H1 (cell line): ENCODE results near the gene COL27A1. TPM values are rescaled to one million over a fixed set of nuclear protein-coding genes. Genes with fewer than 3 reads are reported as not detected.

Experiments
- CTCF ChIA-PET: fragments of 300-600 bp; sonication (Branson Sonifier 250); formaldehyde crosslinking; loops from one replicate; lab custom pipeline; 2021; ENCODE audit not compliant: partially characterized antibody; lab: Charles Lee
- POLR2A ChIA-PET: fragments of 300-600 bp; sonication (Branson Sonifier 250); formaldehyde crosslinking; loops from one replicate; lab custom pipeline; 2021; ENCODE audit warnings: inconsistent platforms; ENCODE audit not compliant: partially characterized antibody; lab: Charles Lee
- DNase-seq, 2 experiments: peaks; one replicate each; pipeline versions ENCODE4 v3.0.0 to v3.0.0-alpha.2; 2010 to 2022; ENCODE audit warnings: low spot score in 2 of 2, low read depth in 1 of 2, mixed read lengths in 1 of 2
- FAIRE-seq: peaks from 2 replicates; lab custom pipeline; 2011; peaks lifted over from hg19 to GRCh38; lab: Jason Lieb, UNC
- H2AFZ ChIP-seq: 2 replicates; pipeline ENCODE4 v1.8.1; 2012; ENCODE audit warnings: low read length, inconsistent platforms
- H2AK5ac ChIP-seq: 2 replicates; pipeline ENCODE4 v1.6.1; 2013; ENCODE audit warnings: low read depth, low read length
- H2BK120ac ChIP-seq: replicated peaks from 2 replicates; pipeline ENCODE3; 2013; ENCODE audit warnings: low read depth, low read length, inconsistent platforms
- H2BK12ac ChIP-seq: 2 replicates; pipeline ENCODE4 v1.6.1; 2013; ENCODE audit warnings: low read depth, low read length
- H2BK15ac ChIP-seq: 2 replicates; pipeline ENCODE4 v1.6.1; 2013; ENCODE audit warnings: low read length
- H2BK20ac ChIP-seq: 2 replicates; pipeline ENCODE4 v1.6.1; 2013; ENCODE audit warnings: low read length
- H2BK5ac ChIP-seq: 2 replicates; pipeline ENCODE4 v1.6.1; 2013; ENCODE audit warnings: low read depth, low read length
- H3K14ac ChIP-seq: 2 replicates; pipeline ENCODE4 v1.6.1; 2013; ENCODE audit warnings: inconsistent platforms; ENCODE audit not compliant: insufficient read length
- H3K18ac ChIP-seq: 2 replicates; pipeline ENCODE4 v1.6.1; 2013; ENCODE audit warnings: low read length; ENCODE audit errors: extremely low read depth
- H3K23ac ChIP-seq: 2 replicates; pipeline ENCODE4 v1.6.1; 2013; ENCODE audit warnings: inconsistent platforms; ENCODE audit not compliant: insufficient read length
- H3K23me2 ChIP-seq: 2 replicates; pipeline ENCODE4 v1.6.1; 2013; ENCODE audit warnings: low read depth, low read length
- H3K27ac ChIP-seq: 2 replicates; pipeline ENCODE4 v1.6.1; 2011; ENCODE audit warnings: low read depth, low read length, inconsistent platforms
- H3K27me3 ChIP-seq, 4 experiments: replicated peaks in 1 of 4; 1 replicate in 1 of 4; 2 replicates in 3 of 4; pipeline versions ENCODE4 v1.6.1 to v1.8.1; 2011 to 2013; ENCODE audit warnings: low read length in 3 of 4, mild to moderate bottlenecking in 3 of 4, inconsistent platforms in 2 of 4, mixed read lengths in 2 of 4, moderate library complexity in 1 of 4; ENCODE audit not compliant: control insufficient read depth in 3 of 4, insufficient read depth in 3 of 4; ENCODE audit errors: extremely low read depth in 1 of 4
- H3K36me3 ChIP-seq, 4 experiments: 2 replicates each; pipeline versions ENCODE4 v1.6.1 to v1.8.1; 2011 to 2013; ENCODE audit warnings: mild to moderate bottlenecking in 4 of 4, low read length in 3 of 4, moderate library complexity in 2 of 4, control low read depth in 1 of 4, inconsistent platforms in 1 of 4; ENCODE audit not compliant: insufficient read depth in 4 of 4, control insufficient read depth in 2 of 4
- H3K4ac ChIP-seq: replicated peaks from 2 replicates; pipeline ENCODE3; 2013; ENCODE audit warnings: low read length, low read depth, mixed read lengths, inconsistent platforms; ENCODE audit not compliant: insufficient read length
- H3K4me1 ChIP-seq, 4 experiments: replicated peaks in 1 of 4; 1 replicate in 1 of 4; 2 replicates in 3 of 4; pipeline versions ENCODE4 v1.6.1 to v1.8.1; 2011 to 2013; ENCODE audit warnings: low read length in 3 of 4, inconsistent platforms in 2 of 4, mixed read lengths in 1 of 4; ENCODE audit not compliant: insufficient read depth in 4 of 4, control insufficient read depth in 3 of 4
- H3K4me2 ChIP-seq, 2 experiments: 2 replicates each; pipeline versions ENCODE4 v1.6.1 to v1.8.1; 2011 to 2013; ENCODE audit warnings: low read depth in 2 of 2, low read length in 2 of 2, control low read depth in 1 of 2, inconsistent platforms in 1 of 2, mild to moderate bottlenecking in 1 of 2; ENCODE audit not compliant: insufficient read depth in 1 of 2
- H3K4me3 ChIP-seq, 4 experiments: fragments of 200-600, 300-600 bp in 1 of 4; sonication (generic), shearing (Covaris generic), sonication (Bioruptor Twin) in 1 of 4; 2 replicates each; pipeline versions ENCODE4 v1.5.1 to v1.8.1; 2011 to 2016; ENCODE audit warnings: low read length in 4 of 4, low read depth in 3 of 4, control low read depth in 2 of 4, inconsistent platforms in 2 of 4, mild to moderate bottlenecking in 2 of 4, mixed read lengths in 1 of 4, moderate library complexity in 1 of 4; ENCODE audit not compliant: insufficient read depth in 2 of 4; ENCODE audit errors: extremely low read depth in 1 of 4
- H3K56ac ChIP-seq: replicated peaks from 2 replicates; pipeline ENCODE3; 2013; ENCODE audit warnings: low read depth, mild to moderate bottlenecking, mixed read lengths, low read length, inconsistent platforms; ENCODE audit not compliant: insufficient read length
- H3K79me1 ChIP-seq: 2 replicates; pipeline ENCODE4 v1.6.1; 2013; ENCODE audit warnings: low read depth, low read length, control low read depth
- H3K79me2 ChIP-seq, 2 experiments: 2 replicates each; pipeline versions ENCODE4 v1.6.1 to v1.8.1; 2012 to 2013; ENCODE audit warnings: low read length in 2 of 2, mild to moderate bottlenecking in 2 of 2, inconsistent platforms in 1 of 2; ENCODE audit not compliant: insufficient read depth in 2 of 2, control insufficient read depth in 1 of 2
- H3K9ac ChIP-seq, 4 experiments: replicated peaks in 1 of 4; 1 replicate in 1 of 4; 2 replicates in 3 of 4; pipeline versions ENCODE4 v1.6.1 to v1.8.1; 2011 to 2013; ENCODE audit warnings: low read depth in 3 of 4, low read length in 3 of 4, control low read depth in 2 of 4, mild to moderate bottlenecking in 2 of 4, moderate library complexity in 2 of 4, inconsistent platforms in 1 of 4; ENCODE audit errors: extremely low read depth in 1 of 4
- H3K9me3 ChIP-seq, 2 experiments: 2 replicates each; pipeline versions ENCODE4 v1.6.1 to v1.8.1; 2012 to 2013; ENCODE audit warnings: mild to moderate bottlenecking in 2 of 2, moderate library complexity in 2 of 2, control low read depth in 1 of 2, inconsistent platforms in 1 of 2, low read depth in 1 of 2, low read length in 1 of 2, mixed read lengths in 1 of 2; ENCODE audit not compliant: insufficient read depth in 2 of 2
- H4K20me1 ChIP-seq, 2 experiments: replicated peaks in 1 of 2; 2 replicates each; pipeline versions ENCODE3 to v1.8.1; 2011 to 2013; ENCODE audit warnings: inconsistent platforms in 2 of 2, low read length in 2 of 2, mild to moderate bottlenecking in 1 of 2; ENCODE audit not compliant: insufficient read depth in 2 of 2, control insufficient read depth in 1 of 2
- H4K5ac ChIP-seq: 2 replicates; pipeline ENCODE4 v1.6.1; 2013; ENCODE audit warnings: low read length, low read depth, mixed read lengths, inconsistent platforms; ENCODE audit not compliant: insufficient read length
- H4K8ac ChIP-seq: 2 replicates; pipeline ENCODE4 v1.8.0; 2013; ENCODE audit warnings: mild to moderate bottlenecking, moderate library complexity, low read length, inconsistent platforms; ENCODE audit not compliant: insufficient read depth; ENCODE audit errors: extremely low read depth
- H4K91ac ChIP-seq: replicated peaks from 2 replicates; pipeline ENCODE3; 2013; ENCODE audit warnings: low read length, mixed read lengths, inconsistent platforms; ENCODE audit not compliant: insufficient read length
- ATF2 ChIP-seq: IDR thresholded peaks from 2 replicates; pipeline ENCODE4 v1.6.1; 2012; ENCODE audit warnings: low read length, inconsistent platforms
- CBX8 ChIP-seq: fragments of 300-800, 300-1000 bp; sonication (generic); IDR thresholded peaks from 2 replicates; pipeline ENCODE4 v1.7.1; 2016; ENCODE audit warnings: low read depth, low read length, borderline replicate concordance
- CHD1 ChIP-seq: IDR thresholded peaks from 2 replicates; pipeline ENCODE4 v1.6.1; 2012; ENCODE audit warnings: low read depth, low read length, improper control_type of control experiment
- GABPA ChIP-seq: IDR thresholded peaks from 2 replicates; pipeline ENCODE4 v1.6.1; 2011; ENCODE audit warnings: mild to moderate bottlenecking, low read length, moderate library complexity, borderline replicate concordance; ENCODE audit not compliant: insufficient read depth
- JUND ChIP-seq: IDR thresholded peaks from 2 replicates; pipeline ENCODE4 v1.6.1; 2011; ENCODE audit warnings: mild to moderate bottlenecking, improper control_type of control experiment, low read length
- SP4 ChIP-seq: IDR thresholded peaks from 2 replicates; pipeline ENCODE4 v1.6.1; 2012; ENCODE audit warnings: low read length, inconsistent platforms
- TEAD4 ChIP-seq: IDR thresholded peaks from 2 replicates; pipeline ENCODE4 v1.6.1; 2012; ENCODE audit warnings: low read depth, low read length, inconsistent platforms, mixed read lengths
- ZNF274 ChIP-seq: IDR thresholded peaks from 2 replicates; pipeline ENCODE4 v1.7.0; 2012; ENCODE audit warnings: low read length, borderline replicate concordance; ENCODE audit errors: extremely low read depth
- WGBS, 2 experiments: shearing (Covaris generic) in 1 of 2; methylation state at CpG; one replicate each; pipeline versions ENCODE4 v1.1.6 to v1.1.7; 2013 to 2015; ENCODE audit warnings: low lambda C conversion rate in 2 of 2, mixed read lengths in 2 of 2, inconsistent platforms in 1 of 2, low coverage in 1 of 2, missing lambda C conversion rate in 1 of 2; ENCODE audit not compliant: insufficient replicate concordance in 2 of 2, insufficient coverage in 1 of 2, insufficient read length in 1 of 2; ENCODE audit errors: extremely low coverage in 1 of 2, missing lambda C conversion rate in 1 of 2; 5-methylcytosine and 5-hydroxymethylcytosine counted together
- polyA plus RNA-seq, 7 experiments: library from polyadenylated mRNA; depleted of rRNA in 3 of 7; stranded (reverse) in 5 of 7; unstranded in 2 of 7; fragments of >200 nt in 5 of 7; fragments of 200-250 nt in 2 of 7; gene quantifications; 1 replicate in 5 of 7; 2 replicates in 1 of 7; 4 replicates in 1 of 7; pipeline versions ENCODE4 v1.2.1 to v1.2.3, GENCODE V29; 2011 to 2013; ENCODE audit warnings: missing spikeins in 2 of 7, mixed read lengths in 2 of 7
- total RNA-seq: library from RNA; stranded (reverse); fragmentation: NEBNext Ultra II Directional; extraction: Animal tissue kit (Norgen Biotek cat#: 25700); gene quantifications from 2 replicates; pipeline ENCODE4 v1.2.1, GENCODE V29; 2021

COL27A1 gene
- total and polyA plus RNA-seq, 2 of the 8 experiments (the other 6 are each of a cell fraction or from before 2014, with no cell fraction given) = 15.1 to 22.8 TPM

- Histone ChIP-seq H4K91ac (no peak overlapping the region), H3K56ac (no peak overlapping the region), H2BK120ac (no peak overlapping the region), H3K4me1 (no peaks in the 10 kb centered on the region; a peak in 2 of 7 replicates), H3K23me2 (no peaks in the 10 kb centered on the region), H2BK20ac (no peak overlapping the region), H3K9ac (no peak overlapping the region), H2BK12ac (no peak overlapping the region), H3K4me3 (no peak overlapping the region), H3K36me3 (no peaks in the 10 kb centered on the region; a peak in 2 of 8 replicates), H3K9me3 (no peaks in the 10 kb centered on the region), H3K27me3 (no peaks in the 10 kb centered on the region), H3K27ac (no peak overlapping the region), H3K4ac (no peak overlapping the region), H3K14ac (no peak overlapping the region), H3K79me2 (no peaks in the 10 kb centered on the region), H3K23ac (no peak overlapping the region), H3K4me2 (no peak overlapping the region), H3K79me1 (no peaks in the 10 kb centered on the region), H2BK5ac (no peak overlapping the region), H2BK15ac (no peak overlapping the region), H3K18ac (no peak overlapping the region), H4K5ac (no peak overlapping the region), H2AK5ac (no peak overlapping the region), H4K8ac (no peak overlapping the region), H2AFZ (no peak overlapping the region), H4K20me1 (no peaks in the 10 kb centered on the region)
- CTCF ChIA-PET = interaction anchor here (0.9 to 1.7 kb wide), 4 partner anchors 8 to 181 kb away, joined by 3 to 4 read pairs (median 4); partner anchors contain the start of gene COL27A1
- DNase-seq = peak in 1 of 2 experiments; percentile 37
- FAIRE-seq = no peak
- POLR2A ChIA-PET = no interaction called here
- 93% methylated on average over 13 of the region's 13 CpGs; no CpG with 5 or more reads in 1 of the 2 experiments for WGBS, 2 experiments
- TF ChIP-seq ZNF274 (no peak), CBX8 (no peak), CHD1 (no peak), SP4 (no peak), GABPA (no peak), TEAD4 (no peak), ATF2 (no peak), JUND (no peak)
Observed at GRCh38 chr9:114308361-114308950, 153.1 kb downstream of the COL27A1 start.
